IPS DF 19.7 (cell line): Measurements from ENCODE around the gene AGBL1.
"Not testable (repeated sequence)": the region's sequence is repeated elsewhere in the genome, so short reads cannot be mapped to it uniquely, and the experiment has no call there.

ENCODE experiments used
- DNase-seq: peaks from one replicate; pipeline ENCODE4 v3.0.0-alpha.2; 2013; ENCODE audit warnings: low read depth, low spot score

Gene AGBL1

GRCh38 chr15:86505951-86506350 lies 426.3 kb downstream of the AGBL1 start:
- DNase-seq: no peak

DNA sequence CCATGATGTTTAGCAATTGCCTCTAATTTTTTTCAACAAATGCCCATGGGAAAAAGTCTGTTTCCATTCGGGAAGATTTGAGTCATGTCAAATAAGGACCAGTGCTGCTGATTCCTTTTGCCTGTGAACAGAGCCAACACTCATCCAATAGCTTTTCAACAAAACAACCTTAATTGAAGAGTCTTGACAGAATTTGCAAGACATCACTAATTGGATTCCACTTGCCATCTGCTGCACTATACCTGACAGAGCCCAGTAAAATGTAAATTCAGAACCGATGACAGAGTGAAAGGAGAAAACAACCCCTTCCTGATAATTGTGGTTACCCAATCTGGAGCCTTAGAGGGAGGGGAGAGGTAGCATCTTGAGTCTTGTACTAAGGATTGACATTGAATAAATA lies 426.7 kb downstream of the AGBL1 start:
- DNase-seq: no peak

DNA sequence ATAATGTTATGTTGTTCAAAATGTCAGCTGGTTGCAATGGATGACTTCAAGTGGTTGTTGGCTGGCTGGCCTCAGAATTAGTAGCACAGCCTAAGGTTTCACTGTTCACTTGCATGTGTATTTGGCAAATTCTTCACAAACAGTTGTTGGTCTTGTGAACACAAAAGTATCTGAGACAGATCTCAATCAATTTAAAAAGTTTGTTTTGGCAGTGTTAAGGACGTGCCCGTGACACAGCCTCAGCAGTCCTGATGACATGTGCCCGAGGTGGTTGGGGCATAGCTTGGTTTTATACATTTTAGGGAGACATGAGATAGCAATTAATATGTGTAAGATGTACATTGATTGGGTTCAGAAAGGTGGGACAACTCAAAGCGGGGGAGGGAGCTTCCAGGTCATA lies 436.0 kb downstream of the AGBL1 start:
- DNase-seq: no peak

DNA sequence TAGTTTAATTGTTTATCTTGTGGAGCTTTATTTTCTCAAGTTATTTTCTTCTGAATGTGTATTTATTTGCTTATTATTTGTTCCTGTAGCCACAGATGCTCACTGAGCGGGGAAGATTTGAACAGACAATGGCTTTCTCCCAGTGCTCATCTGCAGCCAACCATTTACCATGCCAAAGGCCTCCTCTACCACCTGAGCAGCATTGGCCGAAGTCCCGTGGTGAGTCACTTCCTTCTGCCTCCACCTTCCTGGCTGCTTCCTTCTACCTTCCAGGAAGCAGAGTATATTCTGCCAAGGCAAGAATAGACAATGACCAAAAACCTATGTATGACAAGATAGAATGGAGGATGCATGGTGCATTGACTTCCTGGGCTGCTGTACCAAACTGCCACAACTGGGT lies 443.1 kb downstream of the AGBL1 start:
- no peak for DNase-seq

- no peak for DNase-seq
Measured at GRCh38 chr15:86526938-86527690, 447.4 kb downstream of the AGBL1 start.

GRCh38 chr15:86528094-86528493 lies 448.4 kb downstream of the AGBL1 start:
- not testable (repeated sequence) for DNase-seq

DNA sequence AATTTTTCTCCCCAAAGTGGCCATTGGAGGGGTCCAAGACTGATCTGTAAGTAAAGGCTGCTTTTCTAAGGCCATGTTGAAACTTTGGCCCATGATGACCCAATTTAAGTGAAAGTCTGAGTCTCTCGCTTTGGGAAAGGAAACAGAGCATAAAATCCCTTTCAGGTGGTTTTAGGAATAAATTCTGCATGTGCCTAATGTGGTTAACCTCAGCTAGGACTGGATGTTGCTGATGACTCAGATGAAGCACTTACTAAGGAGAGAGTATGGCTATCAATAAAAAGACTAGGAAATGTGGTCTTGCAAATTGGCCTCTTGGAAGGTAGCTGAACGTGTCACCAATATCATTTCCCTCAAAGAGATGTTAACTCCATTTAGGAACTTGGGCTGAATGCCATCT lies 458.5 kb downstream of the AGBL1 start:
- no peak for DNase-seq

GRCh38 chr15:86540840-86541467 lies 461.3 kb downstream of the AGBL1 start:
- no peak for DNase-seq

GRCh38 chr15:86541540-86541939 lies 461.9 kb downstream of the AGBL1 start:
- no peak for DNase-seq

GRCh38 chr15:86550075-86550474 lies 470.4 kb downstream of the AGBL1 start:
- no peak for DNase-seq

DNA sequence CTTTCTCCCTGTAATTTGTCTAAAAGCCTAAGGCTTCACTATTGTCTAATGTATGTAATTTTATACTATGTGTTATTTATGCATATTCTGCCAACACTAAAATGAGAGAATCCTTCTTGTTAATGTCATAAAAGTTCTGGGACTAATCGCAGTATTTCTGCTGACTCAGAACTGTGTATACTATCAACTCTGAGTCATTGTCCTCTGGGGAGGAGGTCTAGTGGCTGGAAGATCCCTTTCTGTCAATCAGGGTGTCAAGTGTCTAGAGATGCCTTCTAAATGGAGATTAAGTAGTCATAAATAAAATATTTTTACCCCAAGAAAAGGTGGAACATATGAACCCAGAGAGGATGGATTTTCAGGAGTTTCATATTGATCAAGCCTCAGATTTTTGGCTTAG lies 473.4 kb downstream of the AGBL1 start:
- no peak for DNase-seq

DNA sequence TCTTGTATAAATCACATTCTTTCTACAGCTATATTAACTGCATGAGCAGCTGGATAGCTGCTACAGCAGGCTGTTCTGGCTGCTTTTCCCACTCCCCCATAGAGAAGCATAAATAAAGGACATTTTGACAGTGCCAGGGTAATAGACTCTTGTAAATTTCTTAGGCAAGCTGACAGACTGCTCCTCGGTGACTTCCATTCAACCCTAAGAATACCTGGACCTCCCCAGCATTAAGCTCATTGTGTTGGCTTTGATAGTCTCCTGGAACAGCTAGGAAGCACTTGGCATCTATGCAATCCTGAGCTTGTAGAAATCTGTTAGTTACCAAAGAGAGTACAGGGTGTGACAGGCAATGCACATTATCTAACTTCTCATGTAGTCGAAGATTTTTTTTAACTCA lies 475.4 kb downstream of the AGBL1 start:
- DNase-seq: no peak

DNA sequence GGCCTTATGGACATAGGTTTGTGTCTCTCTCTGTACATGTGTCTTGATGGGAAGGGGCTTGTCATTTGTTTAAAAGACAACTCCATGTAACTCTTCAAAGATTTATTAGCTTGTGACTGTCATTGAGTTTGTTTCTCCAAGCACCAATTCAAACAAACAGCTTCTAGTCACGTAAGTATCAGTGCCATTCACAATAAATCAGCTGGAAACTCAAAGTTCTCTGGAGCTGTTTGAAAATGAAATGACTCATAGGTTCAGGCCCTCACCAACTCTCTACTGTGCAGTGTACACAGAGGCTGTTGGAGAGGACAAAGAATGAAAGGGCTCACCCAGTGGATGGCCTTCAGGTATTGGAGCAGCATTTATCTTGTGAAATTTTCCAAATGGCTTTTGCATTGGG lies 476.3 kb downstream of the AGBL1 start:
- no peak for DNase-seq

GRCh38 chr15:86556396-86557017 lies 476.8 kb downstream of the AGBL1 start:
- no peak for DNase-seq

GRCh38 chr15:86557018-86557550 lies 477.4 kb downstream of the AGBL1 start:
- no peak for DNase-seq

DNA sequence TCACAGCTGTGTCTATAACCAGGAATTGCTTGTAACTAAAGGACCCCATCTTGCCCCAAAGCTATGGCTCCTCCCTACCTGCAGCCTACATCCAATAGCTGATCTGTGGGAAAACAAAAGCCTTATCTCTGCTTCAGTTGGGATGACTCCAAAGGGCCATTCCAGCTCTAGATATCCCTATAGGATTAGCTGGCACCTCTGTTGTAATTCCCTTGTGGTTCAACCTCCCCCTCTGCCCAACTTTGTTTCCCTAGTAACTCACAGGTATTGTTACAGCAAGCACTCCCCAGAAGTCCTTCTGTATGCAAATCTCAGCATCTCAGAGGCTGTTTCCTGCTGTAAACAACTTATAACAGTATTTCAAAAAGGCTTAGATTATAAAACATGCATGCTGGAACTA lies 478.6 kb downstream of the AGBL1 start:
- DNase-seq: no peak

DNA sequence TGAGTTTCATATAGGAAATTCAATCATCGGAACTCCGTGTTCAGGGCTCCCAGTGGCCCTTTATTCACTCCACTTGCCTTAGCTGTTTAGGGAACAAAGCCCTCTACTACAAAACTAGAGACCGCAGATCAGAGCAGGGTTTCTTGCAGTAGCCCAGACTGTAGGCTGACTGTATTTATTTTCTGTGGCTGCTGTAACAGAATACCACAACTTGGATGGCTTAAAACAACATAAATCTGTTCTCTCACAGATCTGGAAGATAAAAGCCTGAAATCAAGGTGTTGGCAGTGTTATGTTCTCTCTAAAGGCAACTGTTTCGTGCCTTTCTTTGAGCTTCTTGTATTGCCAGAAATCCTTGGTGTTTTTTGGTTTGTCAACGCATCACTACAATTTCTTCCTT lies 479.0 kb downstream of the AGBL1 start:
- no peak for DNase-seq

GRCh38 chr15:86568378-86568777 lies 488.7 kb downstream of the AGBL1 start:
- no peak for DNase-seq

GRCh38 chr15:86570738-86571137 lies 491.1 kb downstream of the AGBL1 start:
- DNase-seq: no peak

- no peak for DNase-seq
Measured at GRCh38 chr15:86571873-86572272, 492.2 kb downstream of the AGBL1 start.

GRCh38 chr15:86572368-86572841 lies 492.7 kb downstream of the AGBL1 start:
- no peak for DNase-seq

- no peak for DNase-seq
Measured at GRCh38 chr15:86573476-86573875, 493.8 kb downstream of the AGBL1 start.

GRCh38 chr15:86588413-86588812 lies 508.7 kb downstream of the AGBL1 start:
- DNase-seq: no peak
